Kidney (tissue), 14 donors: ENCODE data around the gene S100A3. TPM values are rescaled to one million over a fixed set of nuclear protein-coding genes. Genes with fewer than 3 reads are reported as not detected.
"Not testable (repeated sequence)": the region's sequence is repeated elsewhere in the genome, so short reads cannot be mapped to it uniquely, and the experiment has no call there.

ENCODE experiments used
- DNase-seq, 5 donors: peaks; one replicate each; pipeline ENCODE4 v3.0.0-alpha.2; 2013 to 2020
- FAIRE-seq: peaks from 2 replicates; lab custom pipeline; 2012; peaks lifted over from hg19 to GRCh38; lab: Jason Lieb, UNC
- H3K27ac ChIP-seq, 2 donors: one replicate each; pipeline ENCODE4 v1.7.0; 2013; ENCODE audit warnings: low read depth in 2 of 2, low read length in 2 of 2, inconsistent platforms in 1 of 2
- H3K27me3 ChIP-seq: one replicate; pipeline ENCODE4 v1.7.1; 2013; ENCODE audit warnings: low read length, inconsistent platforms; ENCODE audit not compliant: control insufficient read depth, insufficient read depth
- H3K36me3 ChIP-seq, 3 donors: one replicate each; pipeline versions ENCODE4 v1.7.0 to v1.7.1; 2013; ENCODE audit warnings: low read length in 3 of 3, control low read depth in 1 of 3, inconsistent platforms in 1 of 3; ENCODE audit not compliant: insufficient read depth in 3 of 3, control insufficient read depth in 2 of 3
- H3K4me1 ChIP-seq, 3 donors: one replicate each; pipeline versions ENCODE4 v1.7.0 to v1.7.1; 2013; ENCODE audit warnings: low read length in 3 of 3, inconsistent platforms in 1 of 3, low read depth in 1 of 3; ENCODE audit not compliant: control insufficient read depth in 2 of 3, insufficient read depth in 2 of 3
- H3K4me3 ChIP-seq, 3 donors: one replicate each; pipeline versions ENCODE4 v1.7.0 to v1.8.1; 2013; ENCODE audit warnings: low read length in 3 of 3, control low read depth in 1 of 3, inconsistent platforms in 1 of 3
- H3K9ac ChIP-seq, 3 donors: one replicate each; pipeline versions ENCODE4 v1.7.0 to v1.7.1; 2013; ENCODE audit warnings: low read length in 3 of 3, control low read depth in 1 of 3, inconsistent platforms in 1 of 3
- H3K9me3 ChIP-seq, 3 donors: one replicate each; pipeline versions ENCODE4 v1.7.0 to v1.7.1; 2013; ENCODE audit warnings: low read length in 3 of 3, control low read depth in 1 of 3, inconsistent platforms in 1 of 3; ENCODE audit not compliant: control insufficient read depth in 2 of 3, insufficient read depth in 1 of 3
- CTCF ChIP-seq: IDR thresholded peaks from 3 replicates; pipeline ENCODE4 v1.5.1; 2012; ENCODE audit warnings: mild to moderate bottlenecking, moderate library complexity, borderline replicate concordance; ENCODE audit not compliant: insufficient read depth; ENCODE audit errors: extremely low read depth
- intact Hi-C: fragments of 100-400 bp; cut with DNase I; formaldehyde crosslinking; loops from one replicate; pipeline ENCODE4 v1.11.1; 2022
- polyA plus RNA-seq: library from polyadenylated mRNA; stranded (reverse); fragments of 350-450 nt; fragmentation: Illumina TruSeq; extraction: RNeasy Lipid Tissue Mini Kit (QIAGEN cat#74804); gene quantifications from one replicate; pipeline ENCODE4 v1.2.3, GENCODE V29; 2014; ENCODE audit warnings: low read depth, low replicate concordance; ENCODE audit not compliant: insufficient read depth
- total RNA-seq: library from RNA; stranded (reverse); fragmentation: NEBNext Ultra II Directional; extraction: Animal tissue kit (Norgen Biotek cat#: 25700); gene quantifications from one replicate; pipeline ENCODE4 v1.2.1, GENCODE V29; 2021
- donor health status: control.
- donor health status: control.
- donor health status: control.
- donor health status: control.
- donor health status: control.
- donor health status: DM: yes; HTN: yes; CAD: no.
- donor health status: Normal renal cell carcinoma (clear cell type).

S100A3 gene
- total and polyA plus RNA-seq, 2 donors from 2014 or later: 2.5 to 8.4 TPM

GRCh38 chr1:153563991-153564390 is 14.9 kb upstream of the S100A3 start:
- Histone ChIP-seq H3K36me3 (no peaks in the 10 kb centered on the region), H3K9ac (peak overlapping the region in 2 of 3 donors; percentile 29 to 87), H3K27ac (peak overlapping the region; percentile 56 to 78), H3K4me1 (peaks cover 6 to 24% (median 19%) of the 10 kb centered on the region in 3 donors), H3K27me3 (no peaks in the 10 kb centered on the region), H3K9me3 (no peaks in the 10 kb centered on the region), H3K4me3 (peak overlapping the region in 2 of 3 donors; percentile 31 to 44)
- DNase-seq (peak in 1 of 5 donors; percentile 45), FAIRE-seq (no peak)
- intact Hi-C loops: no loop called here
- no peak for TF ChIP-seq CTCF

GRCh38 chr1:153563483-153563901 is 14.4 kb upstream of the S100A3 start:
- DNase-seq (peak; percentile 69 to 88 (median 84)), FAIRE-seq (no peak)
- Histone ChIP-seq H3K4me1 (peaks cover 6 to 24% (median 19%) of the 10 kb centered on the region in 3 donors), H3K4me3 (peak overlapping the region in 2 of 3 donors; percentile 31 to 44), H3K27me3 (no peaks in the 10 kb centered on the region), H3K9ac (peak overlapping the region in 2 of 3 donors; percentile 29 to 87), H3K9me3 (no peaks in the 10 kb centered on the region), H3K27ac (peak overlapping the region; percentile 23 to 56), H3K36me3 (no peaks in the 10 kb centered on the region)
- TF ChIP-seq CTCF: no peak
- intact Hi-C loops: no loop called here

- H3K4me3 ChIP-seq, H3K36me3 ChIP-seq, H3K27ac ChIP-seq, H3K27me3 ChIP-seq, H3K9me3 ChIP-seq, H3K9ac ChIP-seq, FAIRE-seq, DNase-seq, intact Hi-C loops: not testable (repeated sequence)
- peaks cover 2 to 16% (median 10%) of the 10 kb centered on the region in 3 donors for H3K4me1 ChIP-seq
Measured at GRCh38 chr1:153562021-153562420, 13.0 kb upstream of the S100A3 start.

- FAIRE-seq: no peak
- no peaks in the 10 kb centered on the region for H3K27me3 ChIP-seq
- intact Hi-C loops: no loop called here
Measured at GRCh38 chr1:153561466-153561985, 12.5 kb upstream of the S100A3 start.

More at GRCh38 chr1:153561466-153561985, 12.5 kb upstream of the S100A3 start:
- TF ChIP-seq CTCF: no peak
- Histone ChIP-seq H3K36me3 (no peaks in the 10 kb centered on the region), H3K4me1 (peaks cover 2 to 11% (median 6%) of the 10 kb centered on the region in 3 donors), H3K27ac (no peak overlapping the region), H3K4me3 (no peak overlapping the region), H3K9ac (no peak overlapping the region), H3K9me3 (no peaks in the 10 kb centered on the region)
- DNase-seq: peak in 1 of 5 donors; percentile 57
